Measurements from ENCODE around the gene CYB561D2.

Gene CYB561D2

GRCh38 chr3:50354850-50355249 is 4.2 kb downstream of the CYB561D2 start:
- DNase-seq (ENCODE audit: extremely low spot score), result no peak
- CTCF ChIA-PET, result interaction anchor here (1.0 kb wide), 1 partner anchor 17 kb away, joined by 3 read pairs; no protein-coding TSS in a partner anchor
- POLR2A ChIA-PET, result interaction anchor here (8.2 kb wide), 1 partner anchor 17 kb away, joined by 119 read pairs; no protein-coding TSS in a partner anchor
- no peak for TF ChIP-seq ARNT (IDR thresholded peaks at IDR 0.05)
- TF ChIP-seq ZNF384 (IDR thresholded peaks at IDR 0.05), result no peak
- no peak for TF ChIP-seq ELF4 (IDR thresholded peaks at IDR 0.05)
- no peak for TF ChIP-seq FOXM1 (IDR thresholded peaks at IDR 0.05; ENCODE audit: borderline replicate concordance)
- TF ChIP-seq NFRKB (IDR thresholded peaks at IDR 0.05), result no peak
- TF ChIP-seq L3MBTL2 (conservative IDR thresholded peaks at IDR 0.05), result no peak
- no peak for TF ChIP-seq SP1 (IDR thresholded peaks at IDR 0.05)
- no peak for TF ChIP-seq BHLHE40 (IDR thresholded peaks at IDR 0.05; ENCODE audit: borderline replicate concordance)
- TF ChIP-seq CTBP1 (IDR thresholded peaks at IDR 0.05; ENCODE audit: borderline replicate concordance), result no peak
- no peak for TF ChIP-seq LEF1 (IDR thresholded peaks at IDR 0.05; ENCODE audit: borderline replicate concordance)
- no peak for TF ChIP-seq FOXA1 (IDR thresholded peaks at IDR 0.05)
- no peak for TF ChIP-seq HDGF (IDR thresholded peaks at IDR 0.05; ENCODE audit: borderline replicate concordance)
- TF ChIP-seq PKNOX1 (IDR thresholded peaks at IDR 0.05), result no peak
- no peak for TF ChIP-seq TARDBP (IDR thresholded peaks at IDR 0.05)
- TF ChIP-seq FOXK2 (IDR thresholded peaks at IDR 0.05), result no peak
- no peak for TF ChIP-seq SUZ12 (IDR thresholded peaks at IDR 0.05)

- TF ChIP-seq TARDBP (IDR thresholded peaks at IDR 0.05), result no peak
- no peak for TF ChIP-seq ZNF384 (IDR thresholded peaks at IDR 0.05)
- no peak for TF ChIP-seq NFRKB (IDR thresholded peaks at IDR 0.05)
- ChIA-PET POLR2A (interaction anchor here (2.3 kb wide), 1 partner anchor 19 kb away, joined by 19 read pairs; no protein-coding TSS in a partner anchor), CTCF (interaction anchor here (1.3 kb wide), 1 partner anchor 186 kb away, joined by 3 read pairs; no protein-coding TSS in a partner anchor)
- no peak for DNase-seq (ENCODE audit: extremely low spot score)
Observed at GRCh38 chr3:50355829-50356552, 5.3 kb downstream of the CYB561D2 start.

GRCh38 chr3:50356553-50356952 is 5.9 kb downstream of the CYB561D2 start:
- DNase-seq (ENCODE audit: extremely low spot score), result no peak
- ChIA-PET CTCF (interaction anchor here (1.3 kb wide), 1 partner anchor 186 kb away, joined by 3 read pairs; no protein-coding TSS in a partner anchor), POLR2A (interaction anchor here (1.3 to 2.3 kb wide), 2 partner anchors 20 to 28 kb away, joined by 3 to 19 read pairs; partner anchors contain the start of gene TUSC2)
- TF ChIP-seq ZNF384 (IDR thresholded peaks at IDR 0.05) (no peak), CTBP1 (IDR thresholded peaks at IDR 0.05; ENCODE audit: borderline replicate concordance) (no peak), ARNT (IDR thresholded peaks at IDR 0.05) (no peak), SUZ12 (IDR thresholded peaks at IDR 0.05) (no peak), FOXA1 (IDR thresholded peaks at IDR 0.05) (no peak), LEF1 (IDR thresholded peaks at IDR 0.05; ENCODE audit: borderline replicate concordance) (no peak), BHLHE40 (IDR thresholded peaks at IDR 0.05; ENCODE audit: borderline replicate concordance) (no peak), SP1 (IDR thresholded peaks at IDR 0.05) (no peak), HDGF (IDR thresholded peaks at IDR 0.05; ENCODE audit: borderline replicate concordance) (no peak), ELF4 (IDR thresholded peaks at IDR 0.05) (no peak), L3MBTL2 (conservative IDR thresholded peaks at IDR 0.05) (no peak), PKNOX1 (IDR thresholded peaks at IDR 0.05) (no peak), TARDBP (IDR thresholded peaks at IDR 0.05) (no peak), FOXM1 (IDR thresholded peaks at IDR 0.05; ENCODE audit: borderline replicate concordance) (no peak), FOXK2 (IDR thresholded peaks at IDR 0.05) (no peak), NFRKB (IDR thresholded peaks at IDR 0.05) (no peak)

GRCh38 chr3:50357481-50357880 is 6.8 kb downstream of the CYB561D2 start:
- POLR2A ChIA-PET, result interaction anchor here (0.7 to 2.3 kb wide), 4 partner anchors 8 to 62 kb away, joined by 3 to 19 read pairs (median 3); partner anchors contain the start of gene TUSC2
- TF ChIP-seq FOXK2 (IDR thresholded peaks at IDR 0.05) (no peak), CTBP1 (IDR thresholded peaks at IDR 0.05; ENCODE audit: borderline replicate concordance) (no peak), ARNT (IDR thresholded peaks at IDR 0.05) (no peak), FOXM1 (IDR thresholded peaks at IDR 0.05; ENCODE audit: borderline replicate concordance) (no peak), ELF4 (IDR thresholded peaks at IDR 0.05) (no peak), L3MBTL2 (conservative IDR thresholded peaks at IDR 0.05) (no peak)
- CTCF ChIA-PET, result interaction anchor here (1.3 kb wide), 1 partner anchor 185 kb away, joined by 3 read pairs; no protein-coding TSS in a partner anchor
- DNase-seq (ENCODE audit: extremely low spot score), result no peak

GRCh38 chr3:50358355-50358910 is 7.8 kb downstream of the CYB561D2 start:
- TF ChIP-seq LEF1 (IDR thresholded peaks at IDR 0.05; ENCODE audit: borderline replicate concordance) (no peak), TARDBP (IDR thresholded peaks at IDR 0.05) (no peak), FOXM1 (IDR thresholded peaks at IDR 0.05; ENCODE audit: borderline replicate concordance) (no peak), CTBP1 (IDR thresholded peaks at IDR 0.05; ENCODE audit: borderline replicate concordance) (no peak), ARNT (IDR thresholded peaks at IDR 0.05) (no peak)
- DNase-seq (ENCODE audit: extremely low spot score), result no peak
- ChIA-PET POLR2A (interaction anchor here (1.4 kb wide), 1 partner anchor 21 kb away, joined by 3 read pairs; no protein-coding TSS in a partner anchor), CTCF (no interaction called here)

GRCh38 chr3:50358911-50359759 is 8.5 kb downstream of the CYB561D2 start, which contains the start of gene TMEM115:
Gene TMEM115, minus strand, starts transcription at chr3:50359521. Its CDS starts 458 bp downstream, at chr3:50359063.
- DNase-seq (ENCODE audit: extremely low spot score), result peak; percentile 97
- CTCF ChIA-PET, result interaction anchor here (0.9 kb wide), 1 partner anchor 210 kb away, joined by 4 read pairs; no protein-coding TSS in a partner anchor
- POLR2A ChIA-PET, result interaction anchor here (1.4 to 1.6 kb wide), 2 partner anchors 9 to 21 kb away, joined by 3 to 11 read pairs; partner anchors contain the start of genes CYB561D2 and NPRL2
- TF ChIP-seq SP1 (IDR thresholded peaks at IDR 0.05), result no peak
- TF ChIP-seq ARNT (IDR thresholded peaks at IDR 0.05), result no peak
- peak; percentile 88 for TF ChIP-seq L3MBTL2 (conservative IDR thresholded peaks at IDR 0.05)
- no peak for TF ChIP-seq BHLHE40 (IDR thresholded peaks at IDR 0.05; ENCODE audit: borderline replicate concordance)
- peak; percentile 96 for TF ChIP-seq ELF4 (IDR thresholded peaks at IDR 0.05)
- no peak for TF ChIP-seq LEF1 (IDR thresholded peaks at IDR 0.05; ENCODE audit: borderline replicate concordance)
- TF ChIP-seq SUZ12 (IDR thresholded peaks at IDR 0.05), result peak; percentile 94
- no peak for TF ChIP-seq FOXA1 (IDR thresholded peaks at IDR 0.05)

Measured in HEK293T (cell line).